Gastroesophageal sphincter (tissue), 4 donors: ENCODE measurements around the gene UBE2F. TPM values are rescaled to one million over a fixed set of nuclear protein-coding genes. Genes with fewer than 3 reads are reported as not detected.

ENCODE experiments used
- ATAC-seq: fragments of 150-250 bp; one replicate; pipeline ENCODE4 v1.9.1; 2016; ENCODE audit warnings: mild to moderate bottlenecking, moderate library complexity
- H3K27ac ChIP-seq, 4 donors: fragments of 200-600 bp; sonication (generic) in 3 of 4; 1 replicate in 3 of 4; 2 replicates in 1 of 4; pipeline ENCODE4 v1.5.1; 2016 to 2019
- H3K27me3 ChIP-seq: fragments of 200-600 bp; sonication (generic); one replicate; pipeline ENCODE4 v1.5.1; 2019
- H3K36me3 ChIP-seq, 2 donors: fragments of 200-600 bp; sonication (generic); one replicate each; pipeline ENCODE4 v1.5.1; 2019; ENCODE audit warnings: control low read depth in 1 of 2
- H3K4me1 ChIP-seq, 3 donors: fragments of 200-600 bp; sonication (generic); 1 replicate in 2 of 3; 2 replicates in 1 of 3; pipeline ENCODE4 v1.5.1; 2016 to 2019; ENCODE audit warnings: control low read depth in 2 of 3
- H3K4me3 ChIP-seq, 2 donors: fragments of 200-600 bp; sonication (generic); one replicate each; pipeline ENCODE4 v1.5.1; 2019; ENCODE audit warnings: mild to moderate bottlenecking in 1 of 2, moderate library complexity in 1 of 2
- H3K9me3 ChIP-seq, 3 donors: fragments of 200-600 bp; sonication (generic); one replicate each; pipeline ENCODE4 v1.5.1; 2017 to 2019; ENCODE audit warnings: control low read depth in 2 of 3
- EP300 ChIP-seq: sonication (generic); formaldehyde crosslinking; IDR thresholded peaks from one replicate; pipeline ENCODE4 v1.6.1; 2017; ENCODE audit warnings: antibody characterized with exemption, mild to moderate bottlenecking
- POLR2A ChIP-seq, 2 donors: fragments of 450-650 bp; IDR thresholded peaks; one replicate each; pipeline ENCODE4 v1.6.1; 2017; ENCODE audit warnings: antibody characterized with exemption in 2 of 2, mild to moderate bottlenecking in 2 of 2, moderate library complexity in 1 of 2
- POLR2AphosphoS5 ChIP-seq: sonication (generic); formaldehyde crosslinking; IDR thresholded peaks from one replicate; pipeline ENCODE4 v1.6.1; 2017; ENCODE audit warnings: antibody characterized with exemption
- WGBS, 2 donors: methylation state at CpG; one replicate each; pipeline ENCODE4 v1.1.5; 2018; ENCODE audit warnings: low coverage in 1 of 2; 5-methylcytosine and 5-hydroxymethylcytosine counted together
- total RNA-seq, 4 donors: library from RNA; depleted of rRNA; stranded (reverse); fragments of >200 nt; gene quantifications; one replicate each; pipeline ENCODE4 v1.1.0, GENCODE V29; 2016
- TF ChIP-seq, protein P1 (sequence below), 4 experiments: fragments of 200-600 bp in 2 of 4; fragments of 450-650 bp in 2 of 4; sonication (generic) in 1 of 4; IDR thresholded peaks; one replicate each; pipeline ENCODE4 v1.5.1; 2017 to 2019; ENCODE audit warnings: antibody characterized with exemption in 4 of 4, mild to moderate bottlenecking in 2 of 4, moderate library complexity in 2 of 4

Gene UBE2F
- total RNA-seq, 4 donors from 2014 or later = 85.0 to 99.5 (median 96.3) TPM

DNA sequence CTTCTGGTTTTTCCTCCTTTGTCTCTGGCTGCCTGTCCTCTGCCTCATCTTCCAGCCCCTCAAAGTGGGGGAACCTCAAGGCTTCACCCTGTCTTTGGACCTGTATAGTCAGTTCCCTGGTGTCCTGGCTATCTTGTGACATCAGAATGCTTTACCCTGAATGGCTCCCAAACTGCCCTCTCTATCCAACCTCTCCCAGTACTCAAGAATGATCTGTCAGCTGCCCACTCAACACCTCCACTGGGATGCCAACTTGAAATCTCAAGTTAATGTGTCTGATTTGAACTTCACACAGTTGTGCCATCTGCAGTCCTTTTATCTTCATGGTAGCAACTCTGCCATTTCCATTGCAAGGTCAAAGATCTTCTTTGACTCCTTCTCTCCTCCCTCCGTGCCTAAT lies 43.8 kb downstream of the UBE2F start:
- Histone ChIP-seq H3K36me3 (peaks cover 0 to 10% of the 10 kb centered on the region in 2 donors), H3K4me1 (no peaks in the 10 kb centered on the region), H3K9me3 (no peaks in the 10 kb centered on the region), H3K27me3 (no peaks in the 10 kb centered on the region), H3K4me3 (no peak overlapping the region), H3K27ac (no peak overlapping the region)
- TF ChIP-seq, protein P1, sequence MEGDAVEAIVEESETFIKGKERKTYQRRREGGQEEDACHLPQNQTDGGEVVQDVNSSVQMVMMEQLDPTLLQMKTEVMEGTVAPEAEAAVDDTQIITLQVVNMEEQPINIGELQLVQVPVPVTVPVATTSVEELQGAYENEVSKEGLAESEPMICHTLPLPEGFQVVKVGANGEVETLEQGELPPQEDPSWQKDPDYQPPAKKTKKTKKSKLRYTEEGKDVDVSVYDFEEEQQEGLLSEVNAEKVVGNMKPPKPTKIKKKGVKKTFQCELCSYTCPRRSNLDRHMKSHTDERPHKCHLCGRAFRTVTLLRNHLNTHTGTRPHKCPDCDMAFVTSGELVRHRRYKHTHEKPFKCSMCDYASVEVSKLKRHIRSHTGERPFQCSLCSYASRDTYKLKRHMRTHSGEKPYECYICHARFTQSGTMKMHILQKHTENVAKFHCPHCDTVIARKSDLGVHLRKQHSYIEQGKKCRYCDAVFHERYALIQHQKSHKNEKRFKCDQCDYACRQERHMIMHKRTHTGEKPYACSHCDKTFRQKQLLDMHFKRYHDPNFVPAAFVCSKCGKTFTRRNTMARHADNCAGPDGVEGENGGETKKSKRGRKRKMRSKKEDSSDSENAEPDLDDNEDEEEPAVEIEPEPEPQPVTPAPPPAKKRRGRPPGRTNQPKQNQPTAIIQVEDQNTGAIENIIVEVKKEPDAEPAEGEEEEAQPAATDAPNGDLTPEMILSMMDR (IDR thresholded peaks at IDR 0.05) = no peak
- no peak for TF ChIP-seq EP300
- no peak for TF ChIP-seq POLR2A (IDR thresholded peaks at IDR 0.05)
- no peak for TF ChIP-seq POLR2AphosphoS5
- WGBS, 2 donors = 60 to 100% methylated on average over 1 of the region's 1 CpG
- no peak for ATAC-seq

DNA sequence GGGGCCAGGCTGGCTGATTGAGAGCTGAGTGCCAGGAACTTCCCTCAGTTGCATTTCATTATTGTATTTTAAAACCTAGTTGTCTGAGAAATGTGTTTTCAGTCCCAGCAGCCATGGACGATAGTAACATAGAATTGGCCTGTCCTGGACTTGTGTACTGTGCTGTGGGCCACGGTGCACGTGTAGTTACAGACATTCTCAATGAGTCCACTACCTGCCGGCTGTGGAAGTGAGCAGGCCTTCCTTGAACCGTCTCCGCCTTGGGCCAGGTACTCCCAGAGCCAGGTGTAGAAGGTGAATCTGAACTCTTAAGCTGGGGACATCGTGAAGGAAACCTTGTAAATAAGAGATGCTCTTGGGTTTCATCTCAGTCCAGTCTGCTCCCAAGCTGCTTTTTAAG lies 47.0 kb downstream of the UBE2F start:
- Histone ChIP-seq H3K36me3 (peaks cover 0 to 24% of the 10 kb centered on the region in 2 donors), H3K27me3 (no peaks in the 10 kb centered on the region), H3K27ac (no peak overlapping the region), H3K4me1 (no peaks in the 10 kb centered on the region), H3K4me3 (no peak overlapping the region), H3K9me3 (no peaks in the 10 kb centered on the region)
- ATAC-seq = no peak
- TF ChIP-seq POLR2AphosphoS5 (no peak), POLR2A (IDR thresholded peaks at IDR 0.05) (no peak), EP300 (no peak)
- TF ChIP-seq, protein P1 (IDR thresholded peaks at IDR 0.05) = no peak
- WGBS, 2 donors = 60 to 90% methylated on average over 1 to 5 of the region's 7 CpGs

DNA sequence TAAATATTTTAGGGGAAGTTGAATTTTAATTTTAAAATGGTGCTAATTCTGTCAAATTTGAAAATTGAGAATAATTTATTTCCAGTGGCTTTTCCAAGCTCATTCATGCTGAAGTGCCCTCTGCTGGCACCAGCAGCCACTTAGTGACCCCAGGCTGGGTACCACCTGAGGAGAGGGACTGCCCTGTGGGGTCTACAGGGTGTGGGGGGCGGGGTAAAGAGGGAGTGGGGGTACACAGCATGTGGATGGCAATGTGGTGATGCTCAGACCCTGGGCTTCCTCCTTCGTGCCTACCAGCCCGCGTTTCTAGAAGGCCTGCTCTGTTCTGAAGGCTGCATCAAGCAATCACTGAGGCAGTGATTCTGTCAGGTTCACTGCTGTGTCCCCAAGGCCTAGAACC lies 48.9 kb downstream of the UBE2F start:
- Histone ChIP-seq H3K4me1 (no peaks in the 10 kb centered on the region), H3K4me3 (no peak overlapping the region), H3K9me3 (no peaks in the 10 kb centered on the region), H3K27me3 (no peaks in the 10 kb centered on the region), H3K36me3 (peaks cover 0 to 40% of the 10 kb centered on the region in 2 donors), H3K27ac (no peak overlapping the region)
- no peak for ATAC-seq
- TF ChIP-seq EP300 (no peak), POLR2AphosphoS5 (no peak), POLR2A (IDR thresholded peaks at IDR 0.05) (no peak)
- TF ChIP-seq, protein P1 (IDR thresholded peaks at IDR 0.05) = peak in 1 of 4 experiments; percentile 18
- 40 to 93% methylated on average over 1 to 3 of the region's 4 CpGs for WGBS, 2 donors

DNA sequence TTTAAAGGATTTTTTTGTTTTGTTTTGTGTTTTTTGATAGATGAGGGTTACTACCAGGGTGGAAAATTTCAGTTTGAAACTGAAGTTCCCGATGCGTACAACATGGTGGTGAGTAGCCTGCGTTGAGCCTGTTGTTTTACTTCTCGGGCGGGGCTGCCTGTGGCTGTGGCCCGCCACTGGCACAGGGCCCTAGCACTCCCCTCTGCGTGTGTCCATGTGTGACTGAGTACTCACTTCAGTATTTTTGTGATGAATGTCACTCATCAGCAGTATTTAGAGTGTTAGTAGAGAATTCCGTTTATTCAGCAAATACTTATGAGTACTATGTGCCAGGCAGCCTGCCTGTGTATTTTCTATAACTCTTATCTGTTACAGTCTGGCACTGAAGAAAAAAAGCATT lies 49.7 kb downstream of the UBE2F start:
- Histone ChIP-seq H3K27me3 (no peaks in the 10 kb centered on the region), H3K9me3 (no peaks in the 10 kb centered on the region), H3K27ac (no peak overlapping the region), H3K4me1 (no peaks in the 10 kb centered on the region), H3K36me3 (peaks cover 0 to 49% of the 10 kb centered on the region in 2 donors), H3K4me3 (no peak overlapping the region)
- TF ChIP-seq, protein P1 (IDR thresholded peaks at IDR 0.05) = no peak
- TF ChIP-seq EP300 (no peak), POLR2A (IDR thresholded peaks at IDR 0.05) (no peak), POLR2AphosphoS5 (no peak)
- WGBS, 2 donors = 78 to 86% methylated on average over 6 to 8 of the region's 8 CpGs
- ATAC-seq = peak; percentile 51

DNA sequence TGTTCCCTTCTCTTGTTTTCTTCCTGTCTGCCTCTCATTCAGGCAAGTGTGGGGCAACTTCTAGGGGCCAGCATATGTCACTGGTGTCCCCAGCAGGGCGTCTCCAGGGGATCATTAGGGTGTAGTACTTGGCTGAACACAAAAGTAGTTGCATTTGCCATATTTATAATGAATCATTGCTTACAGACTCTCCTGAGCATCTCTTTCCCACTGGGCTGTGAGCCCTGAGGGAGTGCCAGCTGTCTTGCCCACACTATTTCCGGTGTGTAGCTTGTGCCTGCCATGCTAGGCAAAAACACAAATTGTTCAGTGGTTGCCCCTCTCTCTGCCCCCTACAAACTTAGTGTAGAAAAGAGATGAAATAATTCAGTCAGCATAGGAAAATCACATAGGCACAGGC lies 53.1 kb downstream of the UBE2F start:
- Histone ChIP-seq H3K27ac (no peak overlapping the region), H3K4me3 (no peak overlapping the region), H3K36me3 (peaks cover 0 to 45% of the 10 kb centered on the region in 2 donors), H3K9me3 (no peaks in the 10 kb centered on the region), H3K4me1 (no peaks in the 10 kb centered on the region), H3K27me3 (no peaks in the 10 kb centered on the region)
- ATAC-seq = no peak
- WGBS, 2 donors = 94% methylated on average over 2 of the region's 2 CpGs; no CpG with 5 or more reads in 1 of the 2 donors
- TF ChIP-seq POLR2A (IDR thresholded peaks at IDR 0.05) (no peak), EP300 (no peak), POLR2AphosphoS5 (no peak)
- TF ChIP-seq, protein P1 (IDR thresholded peaks at IDR 0.05) = no peak
